Tibial nerve (tissue), 4 donors: Measurements from ENCODE around the gene ZNRF1. TPM values are rescaled to one million over a fixed set of nuclear protein-coding genes. Genes with fewer than 3 reads are reported as not detected.

ENCODE experiments used
- DNase-seq, 2 donors: peaks; one replicate each; pipeline ENCODE4 v3.0.0-alpha.2; 2019; ENCODE audit warnings: low spot score in 2 of 2
- H3K27ac ChIP-seq, 4 donors: fragments of 200-600 bp; sonication (generic) in 3 of 4; one replicate each; pipeline ENCODE4 v1.5.1; 2017 to 2019; ENCODE audit warnings: mild to moderate bottlenecking in 1 of 4
- H3K27me3 ChIP-seq, 2 donors: fragments of 200-600 bp; sonication (generic) in 1 of 2; one replicate each; pipeline versions ENCODE4 v1.5.1 to v1.6.0; 2017 to 2019
- H3K36me3 ChIP-seq, 3 donors: fragments of 200-600 bp; sonication (generic); one replicate each; pipeline ENCODE4 v1.5.1; 2018 to 2019
- H3K4me1 ChIP-seq, 4 donors: fragments of 200-600 bp; sonication (generic) in 3 of 4; one replicate each; pipeline ENCODE4 v1.5.1; 2017 to 2019
- H3K4me3 ChIP-seq, 4 donors: fragments of 200-600 bp; sonication (generic) in 3 of 4; one replicate each; pipeline ENCODE4 v1.5.1; 2017 to 2019; ENCODE audit warnings: mild to moderate bottlenecking in 1 of 4, moderate library complexity in 1 of 4
- H3K9me3 ChIP-seq, 4 donors: fragments of 200-600 bp; sonication (generic) in 3 of 4; one replicate each; pipeline ENCODE4 v1.5.1; 2017 to 2019
- EP300 ChIP-seq, 2 donors: sonication (generic); formaldehyde crosslinking; IDR thresholded peaks; one replicate each; pipeline ENCODE4 v1.6.1; 2017; ENCODE audit warnings: antibody characterized with exemption in 2 of 2, mild to moderate bottlenecking in 1 of 2
- POLR2A ChIP-seq, 2 donors: fragments of 450-650 bp; IDR thresholded peaks; one replicate each; pipeline ENCODE4 v1.6.1; 2017; ENCODE audit warnings: antibody characterized with exemption in 2 of 2, mild to moderate bottlenecking in 2 of 2, moderate library complexity in 2 of 2
- WGBS, 2 donors: methylation state at CpG; one replicate each; pipeline ENCODE4 v1.1.5; 2018; 5-methylcytosine and 5-hydroxymethylcytosine counted together
- total RNA-seq, 4 donors: library from RNA; depleted of rRNA; stranded (reverse); fragments of >200 nt; gene quantifications; one replicate each; pipeline ENCODE4 v1.1.0, GENCODE V29; 2016
- TF ChIP-seq, protein P1 (sequence below), 5 experiments: fragments of 200-600 bp in 3 of 5; fragments of 450-650 bp in 2 of 5; sonication (generic) in 3 of 5; IDR thresholded peaks; one replicate each; pipeline ENCODE4 v1.5.1; 2016 to 2019; ENCODE audit warnings: antibody characterized with exemption in 5 of 5, mild to moderate bottlenecking in 3 of 5, moderate library complexity in 2 of 5

ZNRF1 gene
- total RNA-seq, 4 donors from 2014 or later = 10.3 to 31.4 (median 14.7) TPM

GRCh38 chr16:75075688-75076268 is 77.0 kb downstream of the ZNRF1 start:
- no peak for DNase-seq
- TF ChIP-seq, protein P1, sequence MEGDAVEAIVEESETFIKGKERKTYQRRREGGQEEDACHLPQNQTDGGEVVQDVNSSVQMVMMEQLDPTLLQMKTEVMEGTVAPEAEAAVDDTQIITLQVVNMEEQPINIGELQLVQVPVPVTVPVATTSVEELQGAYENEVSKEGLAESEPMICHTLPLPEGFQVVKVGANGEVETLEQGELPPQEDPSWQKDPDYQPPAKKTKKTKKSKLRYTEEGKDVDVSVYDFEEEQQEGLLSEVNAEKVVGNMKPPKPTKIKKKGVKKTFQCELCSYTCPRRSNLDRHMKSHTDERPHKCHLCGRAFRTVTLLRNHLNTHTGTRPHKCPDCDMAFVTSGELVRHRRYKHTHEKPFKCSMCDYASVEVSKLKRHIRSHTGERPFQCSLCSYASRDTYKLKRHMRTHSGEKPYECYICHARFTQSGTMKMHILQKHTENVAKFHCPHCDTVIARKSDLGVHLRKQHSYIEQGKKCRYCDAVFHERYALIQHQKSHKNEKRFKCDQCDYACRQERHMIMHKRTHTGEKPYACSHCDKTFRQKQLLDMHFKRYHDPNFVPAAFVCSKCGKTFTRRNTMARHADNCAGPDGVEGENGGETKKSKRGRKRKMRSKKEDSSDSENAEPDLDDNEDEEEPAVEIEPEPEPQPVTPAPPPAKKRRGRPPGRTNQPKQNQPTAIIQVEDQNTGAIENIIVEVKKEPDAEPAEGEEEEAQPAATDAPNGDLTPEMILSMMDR (IDR thresholded peaks at IDR 0.05) = no peak
- TF ChIP-seq POLR2A (IDR thresholded peaks at IDR 0.05) (no peak), EP300 (IDR thresholded peaks at IDR 0.05) (no peak)
- no peaks in the 10 kb centered on the region for H3K27me3 ChIP-seq
- no peaks in the 10 kb centered on the region for H3K36me3 ChIP-seq
- no peak overlapping the region for H3K4me3 ChIP-seq
- no peak overlapping the region for H3K27ac ChIP-seq
- H3K9me3 ChIP-seq = no peaks in the 10 kb centered on the region
- peaks cover 0 to 17% (median 2%) of the 10 kb centered on the region in 4 donors for H3K4me1 ChIP-seq
- 66 to 69% methylated on average over 3 of the region's 3 CpGs for WGBS, 2 donors

DNA sequence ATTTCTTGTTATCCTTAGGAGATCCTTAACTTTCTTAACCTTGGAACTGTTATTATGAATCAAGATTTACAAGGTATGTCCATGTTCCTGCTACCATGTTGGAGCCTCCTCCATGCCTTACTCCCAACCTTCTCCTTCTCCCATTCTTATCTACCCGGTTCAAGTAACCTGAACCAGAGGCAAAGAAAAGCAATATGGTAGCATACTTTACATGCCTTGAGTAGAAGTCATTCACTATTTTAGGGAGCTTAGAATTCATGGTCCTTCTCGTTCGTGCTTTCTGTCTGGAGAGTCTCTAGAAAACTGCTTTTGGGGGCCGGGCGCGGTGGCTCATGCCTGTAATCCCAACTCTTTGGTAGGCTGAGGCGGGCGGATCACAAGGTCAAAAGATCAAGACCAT is 80.1 kb downstream of the ZNRF1 start:
- TF ChIP-seq EP300 (IDR thresholded peaks at IDR 0.05) (no peak), POLR2A (IDR thresholded peaks at IDR 0.05) (no peak)
- TF ChIP-seq, protein P1 (IDR thresholded peaks at IDR 0.05) = no peak
- no peak overlapping the region for H3K27ac ChIP-seq
- no peaks in the 10 kb centered on the region for H3K27me3 ChIP-seq
- DNase-seq = no peak
- peaks cover 0 to 13% (median 2%) of the 10 kb centered on the region in 4 donors for H3K4me1 ChIP-seq
- H3K4me3 ChIP-seq = no peak overlapping the region
- no peaks in the 10 kb centered on the region for H3K36me3 ChIP-seq
- no peaks in the 10 kb centered on the region for H3K9me3 ChIP-seq
- WGBS, 2 donors = 93 to 97% methylated on average over 8 of the region's 8 CpGs

GRCh38 chr16:75079346-75079926 is 80.6 kb downstream of the ZNRF1 start:
- no peak overlapping the region for H3K4me3 ChIP-seq
- 89% methylated on average over 7 of the region's 7 CpGs for WGBS, 2 donors
- no peaks in the 10 kb centered on the region for H3K36me3 ChIP-seq
- no peak for TF ChIP-seq EP300 (IDR thresholded peaks at IDR 0.05)
- TF ChIP-seq, protein P1 (IDR thresholded peaks at IDR 0.05) = no peak
- no peak for TF ChIP-seq POLR2A (IDR thresholded peaks at IDR 0.05)
- no peaks in the 10 kb centered on the region for H3K27me3 ChIP-seq
- no peaks in the 10 kb centered on the region for H3K9me3 ChIP-seq
- H3K27ac ChIP-seq = no peak overlapping the region
- H3K4me1 ChIP-seq = peaks cover 0 to 10% (median 2%) of the 10 kb centered on the region in 4 donors
- no peak for DNase-seq

GRCh38 chr16:75080205-75081029 is 81.6 kb downstream of the ZNRF1 start:
- TF ChIP-seq, protein P1 (IDR thresholded peaks at IDR 0.05) = no peak
- TF ChIP-seq POLR2A (IDR thresholded peaks at IDR 0.05) (no peak), EP300 (IDR thresholded peaks at IDR 0.05) (no peak)
- WGBS, 2 donors = 89 to 95% methylated on average over 8 of the region's 8 CpGs
- no peaks in the 10 kb centered on the region for H3K27me3 ChIP-seq
- no peaks in the 10 kb centered on the region for H3K9me3 ChIP-seq
- DNase-seq = no peak
- H3K27ac ChIP-seq = no peak overlapping the region
- no peak overlapping the region for H3K4me3 ChIP-seq
- peaks cover 0 to 3% (median 0%) of the 10 kb centered on the region in 4 donors for H3K4me1 ChIP-seq
- no peaks in the 10 kb centered on the region for H3K36me3 ChIP-seq
